ENCODE results near the gene OTUB2.
A peak's percentile ranks its signal among the peaks of the same experiment; 100 is the strongest.

The OTUB2 gene

GRCh38 chr14:94025720-94026119, 420 bp upstream of the OTUB2 start:
- H3K4me3 ChIP-seq (ENCODE audit: control insufficient read depth, low read depth, low read length) = no peak overlapping the region
- TF ChIP-seq CTCF (IDR thresholded peaks at IDR 0.05; ENCODE audit: control insufficient read depth, insufficient read depth, low read depth, low read length, missing control alignments) = no peak
- no peak for DNase-seq (ENCODE audit: low read depth)

- DNase-seq (ENCODE audit: low read depth) = no peak
- H3K4me3 ChIP-seq (ENCODE audit: control insufficient read depth, low read depth, low read length) = peak overlapping the region; percentile 52
- no peak for TF ChIP-seq CTCF (IDR thresholded peaks at IDR 0.05; ENCODE audit: control insufficient read depth, insufficient read depth, low read depth, low read length, missing control alignments)
Measured at GRCh38 chr14:94026889-94027469, 839 bp downstream of the OTUB2 start.

- TF ChIP-seq CTCF (IDR thresholded peaks at IDR 0.05; ENCODE audit: control insufficient read depth, insufficient read depth, low read depth, low read length, missing control alignments) = no peak
- no peak for DNase-seq (ENCODE audit: low read depth)
- H3K4me3 ChIP-seq (ENCODE audit: control insufficient read depth, low read depth, low read length) = no peak overlapping the region
Measured at GRCh38 chr14:94027566-94028449, 1.7 kb downstream of the OTUB2 start.

GRCh38 chr14:94028450-94028826, 2.3 kb downstream of the OTUB2 start:
- no peak overlapping the region for H3K4me3 ChIP-seq (ENCODE audit: control insufficient read depth, low read depth, low read length)
- TF ChIP-seq CTCF (IDR thresholded peaks at IDR 0.05; ENCODE audit: control insufficient read depth, insufficient read depth, low read depth, low read length, missing control alignments) = no peak
- no peak for DNase-seq (ENCODE audit: low read depth)

- no peak for TF ChIP-seq CTCF (IDR thresholded peaks at IDR 0.05; ENCODE audit: control insufficient read depth, insufficient read depth, low read depth, low read length, missing control alignments)
- DNase-seq (ENCODE audit: low read depth) = no peak
- H3K4me3 ChIP-seq (ENCODE audit: control insufficient read depth, low read depth, low read length) = no peak overlapping the region
Measured at GRCh38 chr14:94029265-94029664, 3.1 kb downstream of the OTUB2 start.

- H3K4me3 ChIP-seq (ENCODE audit: control insufficient read depth, low read depth, low read length) = no peak overlapping the region
- DNase-seq (ENCODE audit: low read depth) = no peak
- no peak for TF ChIP-seq CTCF (IDR thresholded peaks at IDR 0.05; ENCODE audit: control insufficient read depth, insufficient read depth, low read depth, low read length, missing control alignments)
Measured at GRCh38 chr14:94029671-94030203, 3.6 kb downstream of the OTUB2 start.

Measured in AG09309 (cell line).